HCT116 (cell line): ENCODE results near the gene WDR31. TPM values are rescaled to one million over a fixed set of nuclear protein-coding genes. Genes with fewer than 3 reads are reported as not detected.

ENCODE experiments used
- ATAC-seq: fragments of 200-7000 bp; cut with Tn5 transposase; 2 replicates; pipeline ENCODE4 v1.9.1; 2020; ENCODE audit warnings: mild to moderate bottlenecking, moderate library complexity
- BruUV-seq: library from RNA; stranded (reverse); fragments of 400-500 nt; replicated peaks from 2 replicates; lab custom pipeline; 2021; lab: Mats Ljungman, UMichigan
- CTCF ChIA-PET: fragments of 300-600 bp; sonication (Branson Sonifier 250); formaldehyde crosslinking; loops from one replicate; lab custom pipeline; 2021; ENCODE audit warnings: antibody characterized with exemption; lab: Charles Lee
- POLR2A ChIA-PET: fragments of 300-600, 350-600 bp; sonication (Branson Sonifier 250); formaldehyde crosslinking; loops from one replicate; lab custom pipeline; 2021; ENCODE audit warnings: antibody characterized with exemption; lab: Charles Lee
- RAD21 ChIA-PET, 2 experiments: fragments of 300-600 bp; sonication (Branson Sonifier 250); formaldehyde crosslinking; loops; one replicate each; lab custom pipeline; 2023; ENCODE audit warnings: low total read pairs in 2 of 2; ENCODE audit not compliant: uncharacterized antibody in 2 of 2, unreplicated experiment in 2 of 2, low non-redundant PET in 1 of 2; lab: Charles Lee
- DNase-seq: peaks from one replicate; pipeline ENCODE4 v3.0.0-alpha.2; 2010; ENCODE audit warnings: low read depth, low spot score
- H2AFZ ChIP-seq: fragments of 200-600 bp; shearing (Covaris generic), sonication (generic); 2 replicates; pipeline ENCODE4 v1.6.1; 2017; ENCODE audit warnings: low read depth, mixed run types, mixed read lengths, antibody characterized with exemption, low read length; ENCODE audit not compliant: poor library complexity, severe bottlenecking
- H3K27ac ChIP-seq: 2 replicates; pipeline ENCODE4 v1.5.1; 2012; ENCODE audit warnings: low read depth, low read length
- H3K27me3 ChIP-seq: fragments of 200-600 bp; sonication (generic); 2 replicates; pipeline ENCODE4 v1.6.1; 2016; ENCODE audit warnings: mixed run types, low read length, mixed read lengths; ENCODE audit not compliant: insufficient read depth
- H3K36me3 ChIP-seq, 2 experiments: fragments of 200-500 bp in 1 of 2; fragments of 200-600 bp in 1 of 2; sonication (Bioruptor generic) in 1 of 2; sonication (generic) in 1 of 2; 2 replicates each; pipeline versions ENCODE4 v1.5.1 to v1.6.1; 2014 to 2016; ENCODE audit warnings: low read length in 2 of 2, inconsistent platforms in 1 of 2, mixed read lengths in 1 of 2, mixed run types in 1 of 2; ENCODE audit not compliant: insufficient read depth in 2 of 2, control insufficient read depth in 1 of 2
- H3K4me1 ChIP-seq, 2 experiments: fragments of 200-600 bp in 1 of 2; sonication (generic) in 1 of 2; 2 replicates each; pipeline versions ENCODE4 v1.5.1 to v1.6.1; 2012 to 2017; ENCODE audit warnings: low read length in 2 of 2, inconsistent platforms in 1 of 2, mild to moderate bottlenecking in 1 of 2, mixed read lengths in 1 of 2, mixed run types in 1 of 2, moderate library complexity in 1 of 2; ENCODE audit not compliant: insufficient read depth in 2 of 2, control insufficient read depth in 1 of 2
- H3K4me2 ChIP-seq: fragments of 200-600 bp; sonication (generic); 2 replicates; pipeline ENCODE4 v1.6.1; 2017; ENCODE audit warnings: mixed run types, low read length, mixed read lengths
- H3K4me3 ChIP-seq, 2 experiments: fragments of 200-600 bp in 1 of 2; sonication (generic) in 1 of 2; replicated peaks in 1 of 2; 2 replicates each; pipeline ENCODE4 v1.5.1; 2011 to 2016; ENCODE audit warnings: low read length in 2 of 2, control low read depth in 1 of 2, low read depth in 1 of 2, mild to moderate bottlenecking in 1 of 2, mixed read lengths in 1 of 2, mixed run types in 1 of 2
- H3K79me2 ChIP-seq: fragments of 200-600 bp; sonication (generic); 2 replicates; pipeline ENCODE4 v1.6.1; 2017; ENCODE audit warnings: mild to moderate bottlenecking, mixed run types, low read length, moderate library complexity, mixed read lengths; ENCODE audit not compliant: insufficient read depth
- H3K9ac ChIP-seq: fragments of 200-600 bp; sonication (generic); 2 replicates; pipeline ENCODE4 v1.6.1; 2016; ENCODE audit warnings: low read length, mixed read lengths
- H3K9me2 ChIP-seq: fragments of 200-600 bp; sonication (generic), shearing (Covaris generic); 2 replicates; pipeline ENCODE4 v1.6.1; 2017; ENCODE audit warnings: mixed run types, mild to moderate bottlenecking, moderate library complexity; ENCODE audit not compliant: insufficient read depth
- H3K9me3 ChIP-seq, 2 experiments: fragments of 200-500 bp in 1 of 2; fragments of 200-600 bp in 1 of 2; sonication (Bioruptor generic) in 1 of 2; sonication (generic) in 1 of 2; 2 replicates each; pipeline ENCODE4 v1.6.1; 2014 to 2017; ENCODE audit warnings: low read length in 2 of 2, mixed read lengths in 2 of 2, inconsistent platforms in 1 of 2, low read depth in 1 of 2, mild to moderate bottlenecking in 1 of 2, mixed run types in 1 of 2, moderate library complexity in 1 of 2; ENCODE audit not compliant: control insufficient read depth in 1 of 2, insufficient read depth in 1 of 2
- H4K20me1 ChIP-seq: fragments of 200-600 bp; sonication (generic), shearing (Covaris generic); 2 replicates; pipeline ENCODE4 v1.6.1; 2017; ENCODE audit warnings: mixed run types, mild to moderate bottlenecking, moderate library complexity; ENCODE audit not compliant: insufficient read depth
- ELF1 ChIP-seq: IDR thresholded peaks from 2 replicates; pipeline ENCODE4 v1.6.1; 2012; ENCODE audit warnings: low read depth, borderline replicate concordance
- FOSL1 ChIP-seq: IDR thresholded peaks from 2 replicates; pipeline ENCODE4 v1.6.1; 2012; ENCODE audit warnings: low read depth
- SRF ChIP-seq: IDR thresholded peaks from 2 replicates; pipeline ENCODE4 v1.6.1; 2012; ENCODE audit warnings: low read depth
- ZNF274 ChIP-seq: fragments of 200-500 bp; sonication (Bioruptor generic); IDR thresholded peaks from 2 replicates; pipeline ENCODE4 v1.6.1; 2014; ENCODE audit warnings: mild to moderate bottlenecking, low read depth, low read length, inconsistent platforms
- intact Hi-C: fragments of 100-400 bp; cut with micrococcal nuclease; formaldehyde crosslinking; loops from 2 replicates; pipeline ENCODE4 v1.10.0; 2022
- total RNA-seq: library from RNA; stranded (reverse); gene quantifications from one replicate; pipeline ENCODE4 v1.2.1, GENCODE V29; 2021; ENCODE audit not compliant: unreplicated experiment
- TF ChIP-seq, protein P1 (sequence below), 3 experiments: fragments of 200-600 bp in 1 of 3; sonication (generic) in 1 of 3; IDR thresholded peaks in 2 of 3; conservative IDR thresholded peaks in 1 of 3; 2 replicates each; pipeline ENCODE4 v1.5.1; 2012 to 2017; ENCODE audit warnings: low read depth in 2 of 3, low read length in 2 of 3, antibody characterized with exemption in 1 of 3, borderline replicate concordance in 1 of 3, control low read depth in 1 of 3, mild to moderate bottlenecking in 1 of 3, mixed read lengths in 1 of 3, mixed run types in 1 of 3, moderate library complexity in 1 of 3; ENCODE audit not compliant: insufficient read depth in 1 of 3
- TF ChIP-seq, protein P2 (sequence below): IDR thresholded peaks from 2 replicates; pipeline ENCODE4 v1.6.1; 2012
- TF ChIP-seq, protein P3 (sequence below): IDR thresholded peaks from 2 replicates; pipeline ENCODE4 v1.6.1; 2012; ENCODE audit warnings: low read depth

Gene WDR31
- total RNA-seq, 1 experiment from 2014 or later, result 5.9 TPM

DNA sequence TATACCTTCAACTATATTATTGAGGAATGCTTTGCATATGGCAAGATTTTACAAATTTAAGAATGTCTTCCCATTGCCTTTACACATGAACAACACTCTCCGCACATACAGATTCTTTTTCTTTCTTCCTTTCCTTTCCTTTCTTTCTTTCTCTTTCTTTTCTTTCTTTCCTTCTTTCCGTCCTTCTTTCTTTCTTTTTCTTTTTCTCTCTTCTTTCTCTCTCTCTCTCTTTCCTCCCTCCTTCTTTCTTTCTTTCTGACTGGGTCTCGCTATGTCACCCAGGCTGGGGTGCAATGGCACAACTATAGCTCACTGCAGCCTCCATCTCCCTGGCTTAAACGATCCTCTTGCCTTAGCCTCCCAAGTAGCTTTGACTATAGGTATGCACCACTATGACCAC lies 13.8 kb downstream of the WDR31 start:
- H3K4me3 ChIP-seq, result no peak overlapping the region
- no peaks in the 10 kb centered on the region for H3K9me3 ChIP-seq
- H3K27me3 ChIP-seq, result no peaks in the 10 kb centered on the region
- POLR2A ChIA-PET, result no interaction called here
- H3K9me2 ChIP-seq, result no peaks in the 10 kb centered on the region
- H3K9ac ChIP-seq, result no peak overlapping the region
- intact Hi-C loops, result no loop called here
- no peaks in the 10 kb centered on the region for H3K79me2 ChIP-seq
- no peaks in the 10 kb centered on the region for H3K4me1 ChIP-seq
- H3K4me2 ChIP-seq, result no peak overlapping the region
- H3K27ac ChIP-seq, result no peak overlapping the region
- CTCF ChIA-PET, result no interaction called here
- RAD21 ChIA-PET, result no interaction called here
- BruUV-seq, result no TSS peak
- ATAC-seq (no peak), DNase-seq (no peak)
- H3K36me3 ChIP-seq, result peaks cover 0 to 2% of the 10 kb centered on the region in 2 experiments; a peak in 1 of 4 replicates
- H2AFZ ChIP-seq, result no peak overlapping the region
- TF ChIP-seq ELF1, result no peak
- TF ChIP-seq, protein P1, sequence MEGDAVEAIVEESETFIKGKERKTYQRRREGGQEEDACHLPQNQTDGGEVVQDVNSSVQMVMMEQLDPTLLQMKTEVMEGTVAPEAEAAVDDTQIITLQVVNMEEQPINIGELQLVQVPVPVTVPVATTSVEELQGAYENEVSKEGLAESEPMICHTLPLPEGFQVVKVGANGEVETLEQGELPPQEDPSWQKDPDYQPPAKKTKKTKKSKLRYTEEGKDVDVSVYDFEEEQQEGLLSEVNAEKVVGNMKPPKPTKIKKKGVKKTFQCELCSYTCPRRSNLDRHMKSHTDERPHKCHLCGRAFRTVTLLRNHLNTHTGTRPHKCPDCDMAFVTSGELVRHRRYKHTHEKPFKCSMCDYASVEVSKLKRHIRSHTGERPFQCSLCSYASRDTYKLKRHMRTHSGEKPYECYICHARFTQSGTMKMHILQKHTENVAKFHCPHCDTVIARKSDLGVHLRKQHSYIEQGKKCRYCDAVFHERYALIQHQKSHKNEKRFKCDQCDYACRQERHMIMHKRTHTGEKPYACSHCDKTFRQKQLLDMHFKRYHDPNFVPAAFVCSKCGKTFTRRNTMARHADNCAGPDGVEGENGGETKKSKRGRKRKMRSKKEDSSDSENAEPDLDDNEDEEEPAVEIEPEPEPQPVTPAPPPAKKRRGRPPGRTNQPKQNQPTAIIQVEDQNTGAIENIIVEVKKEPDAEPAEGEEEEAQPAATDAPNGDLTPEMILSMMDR (IDR thresholded peaks at IDR 0.05 in 2 of 3, conservative IDR thresholded peaks at IDR 0.05 in 1 of 3; ENCODE audit: borderline replicate concordance in 1 of 3, insufficient read depth in 1 of 3, low read depth in 2 of 3, low read length in 2 of 3), result no peak
- no peak for TF ChIP-seq ZNF274
- TF ChIP-seq, protein P2, sequence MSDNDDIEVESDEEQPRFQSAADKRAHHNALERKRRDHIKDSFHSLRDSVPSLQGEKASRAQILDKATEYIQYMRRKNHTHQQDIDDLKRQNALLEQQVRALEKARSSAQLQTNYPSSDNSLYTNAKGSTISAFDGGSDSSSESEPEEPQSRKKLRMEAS, result no peak
- TF ChIP-seq SRF, result no peak
- no peak for TF ChIP-seq FOSL1
- TF ChIP-seq, protein P3, sequence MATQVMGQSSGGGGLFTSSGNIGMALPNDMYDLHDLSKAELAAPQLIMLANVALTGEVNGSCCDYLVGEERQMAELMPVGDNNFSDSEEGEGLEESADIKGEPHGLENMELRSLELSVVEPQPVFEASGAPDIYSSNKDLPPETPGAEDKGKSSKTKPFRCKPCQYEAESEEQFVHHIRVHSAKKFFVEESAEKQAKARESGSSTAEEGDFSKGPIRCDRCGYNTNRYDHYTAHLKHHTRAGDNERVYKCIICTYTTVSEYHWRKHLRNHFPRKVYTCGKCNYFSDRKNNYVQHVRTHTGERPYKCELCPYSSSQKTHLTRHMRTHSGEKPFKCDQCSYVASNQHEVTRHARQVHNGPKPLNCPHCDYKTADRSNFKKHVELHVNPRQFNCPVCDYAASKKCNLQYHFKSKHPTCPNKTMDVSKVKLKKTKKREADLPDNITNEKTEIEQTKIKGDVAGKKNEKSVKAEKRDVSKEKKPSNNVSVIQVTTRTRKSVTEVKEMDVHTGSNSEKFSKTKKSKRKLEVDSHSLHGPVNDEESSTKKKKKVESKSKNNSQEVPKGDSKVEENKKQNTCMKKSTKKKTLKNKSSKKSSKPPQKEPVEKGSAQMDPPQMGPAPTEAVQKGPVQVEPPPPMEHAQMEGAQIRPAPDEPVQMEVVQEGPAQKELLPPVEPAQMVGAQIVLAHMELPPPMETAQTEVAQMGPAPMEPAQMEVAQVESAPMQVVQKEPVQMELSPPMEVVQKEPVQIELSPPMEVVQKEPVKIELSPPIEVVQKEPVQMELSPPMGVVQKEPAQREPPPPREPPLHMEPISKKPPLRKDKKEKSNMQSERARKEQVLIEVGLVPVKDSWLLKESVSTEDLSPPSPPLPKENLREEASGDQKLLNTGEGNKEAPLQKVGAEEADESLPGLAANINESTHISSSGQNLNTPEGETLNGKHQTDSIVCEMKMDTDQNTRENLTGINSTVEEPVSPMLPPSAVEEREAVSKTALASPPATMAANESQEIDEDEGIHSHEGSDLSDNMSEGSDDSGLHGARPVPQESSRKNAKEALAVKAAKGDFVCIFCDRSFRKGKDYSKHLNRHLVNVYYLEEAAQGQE, result no peak
- H4K20me1 ChIP-seq, result no peaks in the 10 kb centered on the region
